Measurements from ENCODE around the gene HOXD1.

The HOXD1 gene

DNA sequence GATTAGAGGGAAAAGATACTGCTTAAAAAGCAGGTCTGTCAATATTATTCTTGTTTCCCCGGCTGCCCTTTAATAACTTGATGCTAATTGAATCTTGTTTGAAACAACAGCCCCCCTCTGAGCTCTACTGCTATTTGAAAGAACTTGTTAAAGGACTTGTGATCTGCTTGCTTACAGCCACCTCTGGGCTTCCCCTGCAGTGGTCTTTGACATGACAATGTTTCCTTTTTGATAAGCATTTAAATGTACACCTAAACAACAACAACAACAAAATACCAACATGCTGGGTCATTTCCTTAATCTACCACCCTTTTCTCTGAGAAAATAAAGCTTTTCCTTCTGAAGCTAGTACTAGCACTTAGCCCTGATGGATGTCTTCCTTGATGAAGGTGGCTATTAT is 3.9 kb downstream of the HOXD1 start:
- no peak for DNase-seq (ENCODE audit: low spot score)
- TF ChIP-seq, protein P1, sequence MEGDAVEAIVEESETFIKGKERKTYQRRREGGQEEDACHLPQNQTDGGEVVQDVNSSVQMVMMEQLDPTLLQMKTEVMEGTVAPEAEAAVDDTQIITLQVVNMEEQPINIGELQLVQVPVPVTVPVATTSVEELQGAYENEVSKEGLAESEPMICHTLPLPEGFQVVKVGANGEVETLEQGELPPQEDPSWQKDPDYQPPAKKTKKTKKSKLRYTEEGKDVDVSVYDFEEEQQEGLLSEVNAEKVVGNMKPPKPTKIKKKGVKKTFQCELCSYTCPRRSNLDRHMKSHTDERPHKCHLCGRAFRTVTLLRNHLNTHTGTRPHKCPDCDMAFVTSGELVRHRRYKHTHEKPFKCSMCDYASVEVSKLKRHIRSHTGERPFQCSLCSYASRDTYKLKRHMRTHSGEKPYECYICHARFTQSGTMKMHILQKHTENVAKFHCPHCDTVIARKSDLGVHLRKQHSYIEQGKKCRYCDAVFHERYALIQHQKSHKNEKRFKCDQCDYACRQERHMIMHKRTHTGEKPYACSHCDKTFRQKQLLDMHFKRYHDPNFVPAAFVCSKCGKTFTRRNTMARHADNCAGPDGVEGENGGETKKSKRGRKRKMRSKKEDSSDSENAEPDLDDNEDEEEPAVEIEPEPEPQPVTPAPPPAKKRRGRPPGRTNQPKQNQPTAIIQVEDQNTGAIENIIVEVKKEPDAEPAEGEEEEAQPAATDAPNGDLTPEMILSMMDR (IDR thresholded peaks at IDR 0.05; ENCODE audit: extremely low read depth, missing control alignments) = no peak

DNA sequence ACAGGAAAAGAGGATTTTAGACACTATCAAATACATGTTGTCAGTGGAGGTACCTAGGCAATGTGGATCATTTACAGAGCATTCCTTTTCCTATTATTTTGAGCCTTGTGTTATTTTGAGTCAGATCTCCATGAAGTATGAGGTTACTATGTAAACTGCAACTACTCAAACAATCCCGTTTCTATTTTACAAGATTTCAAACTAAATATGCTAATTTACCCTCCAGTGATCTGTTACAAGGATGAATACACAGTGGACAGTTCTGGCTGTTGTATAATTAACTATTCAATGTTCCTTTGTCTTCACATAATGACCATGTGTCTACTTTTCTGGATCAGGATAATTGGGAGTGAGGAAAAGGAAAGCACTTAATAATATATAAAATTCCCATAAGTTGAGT is 4.6 kb downstream of the HOXD1 start:
- no peak for DNase-seq (ENCODE audit: low spot score)
- TF ChIP-seq, protein P1 (IDR thresholded peaks at IDR 0.05; ENCODE audit: extremely low read depth, missing control alignments) = no peak

DNA sequence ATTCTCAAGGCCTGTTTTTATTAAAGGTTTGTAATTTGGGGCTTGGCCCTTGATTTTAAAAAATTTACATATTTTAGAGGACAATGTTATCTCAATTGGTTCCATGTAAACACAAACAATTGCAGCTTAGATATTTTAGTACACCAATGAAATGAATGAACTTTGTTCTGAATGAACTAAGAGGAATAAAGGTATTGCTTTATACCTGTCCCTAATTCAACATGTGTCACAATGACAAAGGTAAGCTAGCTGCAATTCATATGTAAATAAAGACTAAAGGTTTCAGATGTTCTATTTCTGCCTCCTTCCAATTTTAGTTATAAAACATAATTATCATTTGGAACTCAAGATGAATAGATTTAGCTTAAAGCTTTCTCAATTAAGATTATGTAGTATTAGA is 11.4 kb downstream of the HOXD1 start:
- TF ChIP-seq, protein P1 (IDR thresholded peaks at IDR 0.05; ENCODE audit: extremely low read depth, missing control alignments) = no peak

DNA sequence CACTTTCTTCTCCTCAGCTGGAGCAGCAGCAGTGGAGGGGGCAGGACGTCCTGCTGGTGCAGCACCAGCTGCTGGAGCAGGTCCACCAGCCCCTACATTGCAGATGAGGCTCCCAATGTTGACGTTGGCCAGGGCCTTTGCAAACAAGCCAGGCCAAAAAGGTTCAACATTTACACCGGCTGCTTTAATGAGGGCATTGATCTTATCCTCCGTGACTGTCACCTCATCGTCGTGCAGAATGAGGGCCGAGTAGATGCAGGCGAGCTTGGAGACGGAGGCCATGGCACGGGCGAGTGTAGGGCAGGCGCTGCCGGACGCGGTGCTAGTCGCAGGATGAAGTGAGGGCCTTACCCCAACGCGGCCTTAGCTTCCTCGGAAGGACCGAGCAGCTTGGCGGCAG is 12.5 kb downstream of the HOXD1 start:
- TF ChIP-seq, protein P1 (IDR thresholded peaks at IDR 0.05; ENCODE audit: extremely low read depth, missing control alignments) = no peak
- DNase-seq (ENCODE audit: low spot score) = no peak

More for the DNA sequence above, 11.4 kb downstream of the HOXD1 start:
- DNase-seq (ENCODE audit: low spot score) = no peak

DNA sequence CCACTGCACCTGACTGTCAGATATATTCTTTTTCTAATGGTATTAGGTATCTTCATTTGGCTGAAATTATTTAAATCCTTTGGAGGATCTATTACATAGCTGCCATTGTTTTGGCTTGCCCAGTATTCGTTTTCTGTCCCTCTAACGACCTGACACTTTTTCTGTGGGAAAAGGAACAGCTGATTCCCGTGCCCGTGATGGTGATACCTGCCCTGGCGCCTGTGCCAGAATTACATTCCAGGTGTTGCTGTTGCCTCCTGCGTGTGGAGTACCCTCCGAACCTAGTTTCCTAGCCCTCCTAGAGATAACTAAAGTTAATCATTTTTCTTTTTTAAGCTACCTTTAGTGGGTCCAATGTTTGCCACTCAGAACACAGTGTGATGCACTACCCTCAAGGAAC is 14.0 kb downstream of the HOXD1 start:
- TF ChIP-seq, protein P1 (IDR thresholded peaks at IDR 0.05; ENCODE audit: extremely low read depth, missing control alignments) = no peak
- DNase-seq (ENCODE audit: low spot score) = no peak

DNA sequence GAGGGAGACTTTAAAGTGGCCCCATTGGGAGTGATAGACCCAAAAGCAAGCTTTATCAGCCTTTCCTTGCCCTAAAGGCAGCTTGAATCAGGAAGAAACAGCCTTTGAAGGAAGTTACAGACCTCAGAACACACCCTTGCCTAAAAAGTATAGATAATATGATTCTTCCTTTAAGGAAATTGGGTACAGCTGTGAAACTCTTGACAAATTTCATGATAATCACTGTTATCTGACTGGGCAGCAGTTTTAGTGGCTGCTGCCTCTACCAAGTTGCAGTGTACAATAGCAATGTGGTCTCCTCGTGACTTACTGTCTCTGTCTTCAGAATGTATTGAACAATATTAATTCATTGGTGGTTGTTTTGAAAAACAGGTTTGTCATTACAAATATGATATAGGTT is 16.7 kb downstream of the HOXD1 start:
- TF ChIP-seq, protein P1 (IDR thresholded peaks at IDR 0.05; ENCODE audit: extremely low read depth, missing control alignments) = no peak
- no peak for DNase-seq (ENCODE audit: low spot score)

DNA sequence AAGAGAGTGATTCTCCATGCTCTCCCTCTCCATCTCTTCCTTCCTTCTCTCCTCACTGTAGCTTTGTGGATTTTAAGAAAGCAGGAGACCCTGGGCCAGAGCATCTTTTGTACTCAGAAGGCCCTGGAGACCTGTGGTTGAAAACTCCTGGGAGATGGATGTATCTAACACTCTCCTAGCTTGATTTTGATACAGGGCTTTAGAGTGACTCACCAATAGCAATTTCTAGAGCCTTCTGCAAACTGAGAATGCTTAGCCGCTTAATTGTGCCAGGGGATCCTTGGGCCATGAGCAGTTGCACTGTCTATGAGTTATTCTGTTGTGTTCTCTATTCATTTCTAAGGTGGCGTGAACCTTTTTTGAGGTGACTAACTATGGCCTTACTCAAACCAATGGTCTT is 17.7 kb downstream of the HOXD1 start:
- no peak for DNase-seq (ENCODE audit: low spot score)
- TF ChIP-seq, protein P1 (IDR thresholded peaks at IDR 0.05; ENCODE audit: extremely low read depth, missing control alignments) = no peak
